Uterus (tissue), 4 donors: Measurements from ENCODE around the gene LDAH. TPM values are rescaled to one million over a fixed set of nuclear protein-coding genes. Genes with fewer than 3 reads are reported as not detected.
A peak's percentile ranks its signal among the peaks of the same experiment; 100 is the strongest.

Source experiments
- DNase-seq, 2 donors: peaks; one replicate each; pipeline ENCODE4 v3.0.0-alpha.2; 2019 to 2020
- H3K27ac ChIP-seq, 2 donors: fragments of 200-600 bp; sonication (generic); 1 replicate in 1 of 2; 2 replicates in 1 of 2; pipeline ENCODE4 v1.5.1; 2016 to 2018
- H3K27me3 ChIP-seq, 2 donors: fragments of 200-600 bp; sonication (generic); one replicate each; pipeline ENCODE4 v1.5.1; 2018 to 2019; ENCODE audit warnings: control low read depth in 1 of 2
- H3K36me3 ChIP-seq, 2 donors: fragments of 200-600 bp; sonication (generic); one replicate each; pipeline ENCODE4 v1.5.1; 2019; ENCODE audit warnings: control low read depth in 1 of 2
- H3K4me1 ChIP-seq, 2 donors: fragments of 200-600 bp; sonication (generic); one replicate each; pipeline ENCODE4 v1.5.1; 2018 to 2019; ENCODE audit warnings: control low read depth in 1 of 2
- H3K4me3 ChIP-seq, 2 donors: fragments of 200-600 bp; sonication (generic); 1 replicate in 1 of 2; 2 replicates in 1 of 2; pipeline ENCODE4 v1.5.1; 2018 to 2019; ENCODE audit warnings: mild to moderate bottlenecking in 1 of 2
- H3K9me3 ChIP-seq, 2 donors: fragments of 200-600 bp; sonication (generic); one replicate each; pipeline ENCODE4 v1.5.1; 2019; ENCODE audit warnings: control low read depth in 1 of 2
- CTCF ChIP-seq, 4 experiments: fragments of 200-600 bp in 2 of 4; fragments of 450-650 bp in 2 of 4; sonication (generic) in 2 of 4; IDR thresholded peaks; one replicate each; pipeline ENCODE4 v1.5.1; 2016 to 2019; ENCODE audit warnings: antibody characterized with exemption in 4 of 4, mild to moderate bottlenecking in 2 of 4, moderate library complexity in 1 of 4
- POLR2A ChIP-seq, 2 donors: fragments of 450-650 bp; IDR thresholded peaks; one replicate each; pipeline ENCODE4 v1.6.1; 2016; ENCODE audit warnings: antibody characterized with exemption in 2 of 2, mild to moderate bottlenecking in 1 of 2, moderate library complexity in 1 of 2
- intact Hi-C: fragments of 100-400 bp; cut with DNase I; formaldehyde crosslinking; loops from one replicate; pipeline ENCODE4 v1.15.1; 2023; ENCODE audit warnings: low total_unique reads
- total RNA-seq, 4 donors: library from RNA; depleted of rRNA in 3 of 4; stranded (reverse); fragments of >200 nt in 3 of 4; gene quantifications; one replicate each; pipeline versions ENCODE4 v1.1.0 to v1.2.4, GENCODE V29; 2014 to 2023
- donor health status: DM: yes; HTN: yes; CAD: no.

Gene LDAH
- 10 to 100 TPM in 3 of 4 donors, 1 to 10 TPM in 1; 9.7 to 62.4 (median 19.9) TPM for total RNA-seq

- no peaks in the 10 kb centered on the region for H3K27me3 ChIP-seq
- peak; percentile 92 to 93 for DNase-seq
- intact Hi-C loops = no loop called here
- H3K36me3 ChIP-seq = no peaks in the 10 kb centered on the region
- TF ChIP-seq POLR2A (IDR thresholded peaks at IDR 0.05) = peak in 1 of 2 donors; percentile 63
- peak in 1 of 4 experiments; percentile 18 for TF ChIP-seq CTCF (IDR thresholded peaks at IDR 0.05)
- peak within 1 kb of the TSS; percentile 62 to 95 for H3K4me3 ChIP-seq
- H3K9me3 ChIP-seq = no peaks in the 10 kb centered on the region
- H3K4me1 ChIP-seq = no peaks in the 10 kb centered on the region
- H3K27ac ChIP-seq = peak within 1 kb of the TSS; percentile 82 to 90
Observed at GRCh38 chr2:20822535-20823490, at the start of gene LDAH. LDAH (minus strand) TSS chr2:20823101; CDS start chr2:20801463, 21,638 bp downstream.

GRCh38 chr2:20868377-20868776 lies 45.5 kb upstream of the LDAH start:
- intact Hi-C loops = no loop called here
- H3K4me3 ChIP-seq = no peak overlapping the region
- TF ChIP-seq POLR2A (IDR thresholded peaks at IDR 0.05) (no peak), CTCF (IDR thresholded peaks at IDR 0.05) (no peak)
- H3K36me3 ChIP-seq = no peaks in the 10 kb centered on the region
- no peak overlapping the region for H3K27ac ChIP-seq
- H3K27me3 ChIP-seq = no peaks in the 10 kb centered on the region
- DNase-seq = no peak
- H3K9me3 ChIP-seq = no peaks in the 10 kb centered on the region
- no peaks in the 10 kb centered on the region for H3K4me1 ChIP-seq

GRCh38 chr2:20862850-20863249 lies 39.9 kb upstream of the LDAH start:
- H3K4me3 ChIP-seq = no peak overlapping the region
- H3K27ac ChIP-seq = no peak overlapping the region
- intact Hi-C loops = no loop called here
- no peaks in the 10 kb centered on the region for H3K9me3 ChIP-seq
- no peaks in the 10 kb centered on the region for H3K36me3 ChIP-seq
- H3K27me3 ChIP-seq = no peaks in the 10 kb centered on the region
- no peaks in the 10 kb centered on the region for H3K4me1 ChIP-seq
- TF ChIP-seq POLR2A (IDR thresholded peaks at IDR 0.05) (no peak), CTCF (IDR thresholded peaks at IDR 0.05) (no peak)
- DNase-seq = no peak

GRCh38 chr2:20855456-20855855 lies 32.6 kb upstream of the LDAH start:
- Histone ChIP-seq H3K9me3 (no peaks in the 10 kb centered on the region), H3K27ac (no peak overlapping the region), H3K4me3 (no peak overlapping the region), H3K4me1 (no peaks in the 10 kb centered on the region), H3K36me3 (no peaks in the 10 kb centered on the region), H3K27me3 (no peaks in the 10 kb centered on the region)
- intact Hi-C loops = no loop called here
- DNase-seq = no peak
- no peak for TF ChIP-seq POLR2A (IDR thresholded peaks at IDR 0.05)
- TF ChIP-seq CTCF (IDR thresholded peaks at IDR 0.05) = no peak

GRCh38 chr2:20852670-20853069 lies 29.8 kb upstream of the LDAH start:
- no peaks in the 10 kb centered on the region for H3K27me3 ChIP-seq
- no peaks in the 10 kb centered on the region for H3K4me1 ChIP-seq
- H3K4me3 ChIP-seq = no peak overlapping the region
- no peak for DNase-seq
- intact Hi-C loops = no loop called here
- no peak overlapping the region for H3K27ac ChIP-seq
- TF ChIP-seq CTCF (IDR thresholded peaks at IDR 0.05) (no peak), POLR2A (IDR thresholded peaks at IDR 0.05) (no peak)
- H3K9me3 ChIP-seq = no peaks in the 10 kb centered on the region
- H3K36me3 ChIP-seq = no peaks in the 10 kb centered on the region
